Stimulated activated CD8-positive, alpha-beta memory T cell treated with anti-CD3 and anti-CD28 coated beads, Interleukin-7, amount 100 ng/mL, for 48 hours (primary cell): ENCODE data around the gene CCDC83.
"Not testable (repeated sequence)": the region's sequence is repeated elsewhere in the genome, so short reads cannot be mapped to it uniquely, and the experiment has no call there.

ENCODE experiments used
- DNase-seq, 2 donors: peaks; one replicate each; pipeline ENCODE4 v3.0.0-alpha.2; 2020; ENCODE audit warnings: low read depth in 1 of 2; ENCODE audit errors: extremely low read depth in 1 of 2

The CCDC83 gene

GRCh38 chr11:85835263-85835662 lies 19.9 kb upstream of the CCDC83 start:
- no peak for DNase-seq

GRCh38 chr11:85835729-85836128 lies 19.5 kb upstream of the CCDC83 start:
- DNase-seq, result no peak

GRCh38 chr11:85840932-85841331 lies 14.3 kb upstream of the CCDC83 start:
- DNase-seq, result not testable (repeated sequence)

GRCh38 chr11:85843929-85844328 lies 11.3 kb upstream of the CCDC83 start:
- DNase-seq, result no peak

GRCh38 chr11:85844439-85845123 lies 10.6 kb upstream of the CCDC83 start:
- DNase-seq, result no peak

GRCh38 chr11:85845124-85845631 lies 10.0 kb upstream of the CCDC83 start:
- no peak for DNase-seq

GRCh38 chr11:85847436-85847835 lies 7.7 kb upstream of the CCDC83 start:
- no peak for DNase-seq

- DNase-seq, result no peak
Measured at GRCh38 chr11:85848006-85848405, 7.2 kb upstream of the CCDC83 start.

- no peak for DNase-seq
Measured at GRCh38 chr11:85848556-85848955, 6.6 kb upstream of the CCDC83 start.

GRCh38 chr11:85852754-85853153 lies 2.4 kb upstream of the CCDC83 start:
- not testable (repeated sequence) for DNase-seq

GRCh38 chr11:85853541-85853940 lies 1.6 kb upstream of the CCDC83 start:
- not testable (repeated sequence) for DNase-seq

GRCh38 chr11:85854212-85854556 lies 999 bp upstream of the CCDC83 start:
- no peak for DNase-seq

- peak; percentile 79 to 89 for DNase-seq
Measured at GRCh38 chr11:85854557-85855340, 434 bp upstream of the CCDC83 start.

GRCh38 chr11:85857098-85857497 lies 1.9 kb downstream of the CCDC83 start:
- DNase-seq, result no peak

GRCh38 chr11:85859541-85859940 lies 4.4 kb downstream of the CCDC83 start:
- DNase-seq, result not testable (repeated sequence)

- DNase-seq, result no peak
Measured at GRCh38 chr11:85863855-85864254, 8.7 kb downstream of the CCDC83 start.

- no peak for DNase-seq
Measured at GRCh38 chr11:85866137-85866827, 11.1 kb downstream of the CCDC83 start.

- no peak for DNase-seq
Measured at GRCh38 chr11:85867751-85868150, 12.6 kb downstream of the CCDC83 start.

GRCh38 chr11:85869781-85870180 lies 14.6 kb downstream of the CCDC83 start:
- DNase-seq, result no peak

- no peak for DNase-seq
Measured at GRCh38 chr11:85874265-85874664, 19.1 kb downstream of the CCDC83 start.

GRCh38 chr11:85875505-85875904 lies 20.3 kb downstream of the CCDC83 start:
- DNase-seq, result no peak

- no peak for DNase-seq
Measured at GRCh38 chr11:85884581-85885021, 29.4 kb downstream of the CCDC83 start.
